ENCODE measurements around the gene CHCHD4. TPM values are rescaled to one million over a fixed set of nuclear protein-coding genes. Genes with fewer than 3 reads are reported as not detected.

Gene CHCHD4
- total RNA-seq, 1 experiment from 2014 or later: 15.3 TPM

GRCh38 chr3:14126017-14126886, 1.6 kb upstream of the CHCHD4 start:
- Mint-ChIP-seq H3K36me3 (ENCODE audit: insufficient read depth, unreplicated experiment) (peaks cover 35% of the 10 kb centered on the region), H3K9me3 (ENCODE audit: unreplicated experiment) (no peaks in the 10 kb centered on the region), H3K27ac (ENCODE audit: unreplicated experiment) (peak overlapping the region; percentile 94), H3K4me1 (ENCODE audit: low read depth, unreplicated experiment) (peaks cover 9% of the 10 kb centered on the region), H3K27me3 (ENCODE audit: insufficient read depth, unreplicated experiment) (no peaks in the 10 kb centered on the region), H3K4me3 (ENCODE audit: unreplicated experiment) (peak overlapping the region; percentile 91)
- Histone ChIP-seq H3K4me3 (ENCODE audit: low read depth, low read length) (peak overlapping the region; percentile 95), H3K9me3 (no peaks in the 10 kb centered on the region), H3K27me3 (replicated peaks; ENCODE audit: control insufficient read depth, insufficient read depth, low read length) (no peaks in the 10 kb centered on the region), H3K4me1 (peaks cover 12% of the 10 kb centered on the region; the same call in 1 of the 2 replicates), H3K36me3 (ENCODE audit: control insufficient read depth, insufficient read depth, low read length) (peaks cover 5% of the 10 kb centered on the region)
- BruUV-seq (replicated peaks): no TSS peak
- POLR2A ChIA-PET: interaction anchor here (0.8 to 2.1 kb wide), 3 partner anchors 8 to 229 kb away, joined by 3 to 38 read pairs (median 11); partner anchors contain the start of genes LSM3 and XPC
- intact Hi-C loops (cut with micrococcal nuclease; ENCODE audit: unreplicated experiment): loop anchor here (10.0 kb wide), 1 partner anchor 471 kb away; no protein-coding TSS in a partner anchor
- TF ChIP-seq CTCF (IDR thresholded peaks at IDR 0.05; ENCODE audit: insufficient read depth in 1 of 2, low read depth in 1 of 2, low read length in 1 of 2, severe bottlenecking in 1 of 2, unreplicated experiment in 1 of 2): no peak
- no peak for DNase-seq
- CTCF ChIA-PET: interaction anchor here (0.7 to 2.7 kb wide), 6 partner anchors 12 to 492 kb away, joined by 3 to 56 read pairs (median 6); no protein-coding TSS in a partner anchor

GRCh38 chr3:14125193-14126016, 735 bp upstream of the CHCHD4 start:
- peaks cover 12% of the 10 kb centered on the region; the same call in 1 of the 2 replicates for H3K4me1 ChIP-seq
- peaks cover 5% of the 10 kb centered on the region for H3K36me3 ChIP-seq (ENCODE audit: control insufficient read depth, insufficient read depth, low read length)
- DNase-seq: peak; percentile 63 to 70
- ChIA-PET POLR2A (interaction anchor here (0.7 to 2.1 kb wide), 7 partner anchors 9 to 298 kb away, joined by 3 to 38 read pairs (median 4); partner anchors contain the start of genes LSM3 and XPC), CTCF (interaction anchor here (0.6 to 2.7 kb wide), 11 partner anchors 10 to 493 kb away, joined by 3 to 56 read pairs (median 3); no protein-coding TSS in a partner anchor)
- TF ChIP-seq CTCF (IDR thresholded peaks at IDR 0.05; ENCODE audit: insufficient read depth in 1 of 2, low read depth in 1 of 2, low read length in 1 of 2, severe bottlenecking in 1 of 2, unreplicated experiment in 1 of 2): peak in 1 of 2 experiments; percentile 1
- peaks cover 12% of the 10 kb centered on the region for H3K4me1 Mint-ChIP-seq (ENCODE audit: low read depth, unreplicated experiment)
- no peaks in the 10 kb centered on the region for H3K27me3 ChIP-seq (replicated peaks; ENCODE audit: control insufficient read depth, insufficient read depth, low read length)
- no peaks in the 10 kb centered on the region for H3K9me3 ChIP-seq
- peak overlapping the region; percentile 91 for H3K4me3 Mint-ChIP-seq (ENCODE audit: unreplicated experiment)
- peak overlapping the region; percentile 95 for H3K4me3 ChIP-seq (ENCODE audit: low read depth, low read length)
- intact Hi-C loops (cut with micrococcal nuclease; ENCODE audit: unreplicated experiment): loop anchor here (1.0 to 10.0 kb wide), 4 partner anchors 19 to 471 kb away; no protein-coding TSS in a partner anchor
- H3K27me3 Mint-ChIP-seq (ENCODE audit: insufficient read depth, unreplicated experiment): no peaks in the 10 kb centered on the region
- H3K9me3 Mint-ChIP-seq (ENCODE audit: unreplicated experiment): no peaks in the 10 kb centered on the region
- H3K36me3 Mint-ChIP-seq (ENCODE audit: insufficient read depth, unreplicated experiment): peaks cover 31% of the 10 kb centered on the region
- BruUV-seq (replicated peaks): TSS peak; percentile 25
- peak overlapping the region; percentile 94 for H3K27ac Mint-ChIP-seq (ENCODE audit: unreplicated experiment)

All from Caco-2 (cell line).